HUES64 (cell line): ENCODE results near the gene CDK4.

Experiments used
- H3K27ac ChIP-seq: 2 replicates; pipeline ENCODE4 v1.7.0; 2013; ENCODE audit warnings: low read depth, low read length, inconsistent platforms
- H3K27me3 ChIP-seq: 2 replicates; pipeline ENCODE4 v1.6.1; 2013; ENCODE audit warnings: mild to moderate bottlenecking, low read length; ENCODE audit not compliant: insufficient read depth
- H3K36me3 ChIP-seq: 2 replicates; pipeline ENCODE4 v1.6.1; 2013; ENCODE audit warnings: mild to moderate bottlenecking, low read length; ENCODE audit not compliant: insufficient read depth
- H3K4me1 ChIP-seq: 2 replicates; pipeline ENCODE4 v1.6.1; 2013; ENCODE audit warnings: mild to moderate bottlenecking, low read length, moderate library complexity; ENCODE audit not compliant: insufficient read depth
- H3K4me3 ChIP-seq: 2 replicates; pipeline ENCODE4 v1.5.1; 2013; ENCODE audit warnings: mild to moderate bottlenecking, low read length, moderate library complexity
- H3K9ac ChIP-seq: 2 replicates; pipeline ENCODE4 v1.6.1; 2013; ENCODE audit warnings: mild to moderate bottlenecking, low read depth, low read length
- H3K9me3 ChIP-seq: 2 replicates; pipeline ENCODE4 v1.6.1; 2013; ENCODE audit warnings: low read depth, low read length; ENCODE audit not compliant: insufficient read depth
- WGBS: fragments of 150-250, 120-280 bp; methylation state at CpG from one replicate; pipeline ENCODE4 v1.1.7; 2013; ENCODE audit warnings: missing lambda C conversion rate; 5-methylcytosine and 5-hydroxymethylcytosine counted together

Gene CDK4

GRCh38 chr12:57754411-57755193 lies 2.5 kb upstream of the CDK4 start, which contains the start of gene MARCHF9:
Gene MARCHF9 (plus strand): TSS chr12:57755103. CDS start chr12:57755529, 426 bp downstream.
- no peak within 1 kb of the TSS for H3K9ac ChIP-seq

GRCh38 chr12:57753756-57754337 lies 1.7 kb upstream of the CDK4 start:
- Histone ChIP-seq H3K9me3 (no peaks in the 10 kb centered on the region), H3K27me3 (peaks cover 47% of the 10 kb centered on the region), H3K27ac (no peak overlapping the region), H3K4me3 (peak overlapping the region; percentile 74), H3K9ac (no peak overlapping the region), H3K36me3 (peaks cover 19% of the 10 kb centered on the region), H3K4me1 (peaks cover 18% of the 10 kb centered on the region)
- 14% methylated on average over 1 of the region's 1 CpG for WGBS

More at GRCh38 chr12:57754411-57755193, 2.5 kb upstream of the CDK4 start, which contains the start of gene MARCHF9:
- under 1% methylated on average over 34 of the region's 41 CpGs for WGBS
- peaks cover 47% of the 10 kb centered on the region for H3K27me3 ChIP-seq
- H3K4me1 ChIP-seq = peaks cover 18% of the 10 kb centered on the region
- peaks cover 12% of the 10 kb centered on the region for H3K36me3 ChIP-seq
- H3K4me3 ChIP-seq = peak within 1 kb of the TSS; percentile 74
- H3K9me3 ChIP-seq = no peaks in the 10 kb centered on the region
- H3K27ac ChIP-seq = no peak within 1 kb of the TSS

GRCh38 chr12:57752668-57753000 lies 524 bp upstream of the CDK4 start:
- Histone ChIP-seq H3K9ac (no peak overlapping the region), H3K27me3 (peaks cover 41% of the 10 kb centered on the region), H3K27ac (no peak overlapping the region), H3K36me3 (peaks cover 30% of the 10 kb centered on the region), H3K9me3 (no peaks in the 10 kb centered on the region), H3K4me1 (peaks cover 18% of the 10 kb centered on the region), H3K4me3 (peak overlapping the region; percentile 37)
- 9% methylated on average over 4 of the region's 5 CpGs for WGBS

GRCh38 chr12:57751432-57751787 lies 700 bp downstream of the CDK4 start:
- peaks cover 28% of the 10 kb centered on the region for H3K27me3 ChIP-seq
- peaks cover 17% of the 10 kb centered on the region for H3K4me1 ChIP-seq
- H3K27ac ChIP-seq = peak overlapping the region; percentile 70; the same call in 1 of the 2 replicates
- peak overlapping the region; percentile 94 for H3K9ac ChIP-seq
- no peaks in the 10 kb centered on the region for H3K9me3 ChIP-seq
- H3K36me3 ChIP-seq = peaks cover 42% of the 10 kb centered on the region
- peak overlapping the region; percentile 87 for H3K4me3 ChIP-seq
- WGBS = 10% methylated on average over 8 of the region's 8 CpGs

GRCh38 chr12:57750561-57751431 lies 1.3 kb downstream of the CDK4 start:
- H3K9me3 ChIP-seq = no peaks in the 10 kb centered on the region
- H3K4me3 ChIP-seq = peak overlapping the region; percentile 87
- peak overlapping the region; percentile 94 for H3K9ac ChIP-seq
- 91% methylated on average over 15 of the region's 15 CpGs for WGBS
- H3K27me3 ChIP-seq = peaks cover 22% of the 10 kb centered on the region
- peaks cover 48% of the 10 kb centered on the region for H3K36me3 ChIP-seq
- no peak overlapping the region; the same call in 1 of the 2 replicates for H3K27ac ChIP-seq
- H3K4me1 ChIP-seq = peaks cover 12% of the 10 kb centered on the region

- Histone ChIP-seq H3K27me3 (peaks cover 12% of the 10 kb centered on the region), H3K36me3 (peaks cover 49% of the 10 kb centered on the region), H3K9ac (no peak overlapping the region), H3K27ac (no peak overlapping the region), H3K4me1 (peaks cover 11% of the 10 kb centered on the region), H3K9me3 (no peaks in the 10 kb centered on the region), H3K4me3 (no peak overlapping the region)
- 96% methylated on average over 5 of the region's 5 CpGs for WGBS
Observed at GRCh38 chr12:57749061-57749460, 3.0 kb downstream of the CDK4 start.

- H3K9ac ChIP-seq = no peak overlapping the region
- H3K36me3 ChIP-seq = peaks cover 49% of the 10 kb centered on the region
- 91% methylated on average over 3 of the region's 3 CpGs for WGBS
- no peaks in the 10 kb centered on the region for H3K9me3 ChIP-seq
- H3K27me3 ChIP-seq = peaks cover 21% of the 10 kb centered on the region
- no peaks in the 10 kb centered on the region; the same call in 1 of the 2 replicates for H3K4me1 ChIP-seq
- H3K27ac ChIP-seq = no peak overlapping the region
- H3K4me3 ChIP-seq = peak overlapping the region; percentile 67
Observed at GRCh38 chr12:57746025-57746424, 6.1 kb downstream of the CDK4 start.

- peak overlapping the region; percentile 96 for H3K27ac ChIP-seq
- H3K4me3 ChIP-seq = peak overlapping the region; percentile 67
- H3K9ac ChIP-seq = peak overlapping the region; percentile 84
- H3K27me3 ChIP-seq = peaks cover 26% of the 10 kb centered on the region
- 53% methylated on average over 8 of the region's 8 CpGs for WGBS
- H3K9me3 ChIP-seq = no peaks in the 10 kb centered on the region
- no peaks in the 10 kb centered on the region for H3K4me1 ChIP-seq
- H3K36me3 ChIP-seq = peaks cover 43% of the 10 kb centered on the region
Observed at GRCh38 chr12:57745485-57745881, 6.6 kb downstream of the CDK4 start.

- WGBS = 2% methylated on average over 29 of the region's 29 CpGs
- H3K27ac ChIP-seq = peak within 1 kb of the TSS; percentile 96
- no peaks in the 10 kb centered on the region for H3K9me3 ChIP-seq
- peaks cover 38% of the 10 kb centered on the region for H3K36me3 ChIP-seq
- H3K4me3 ChIP-seq = peak within 1 kb of the TSS; percentile 67
- H3K9ac ChIP-seq = peak within 1 kb of the TSS; percentile 84
- no peaks in the 10 kb centered on the region for H3K4me1 ChIP-seq
- peaks cover 32% of the 10 kb centered on the region for H3K27me3 ChIP-seq
Observed at GRCh38 chr12:57744777-57745484, 7.2 kb downstream of the CDK4 start, which contains the start of gene TSPAN31. Gene TSPAN31 (plus strand): TSS chr12:57745039. CDS start chr12:57745155, 116 bp downstream.

- Histone ChIP-seq H3K9ac (peak overlapping the region; percentile 84), H3K9me3 (no peaks in the 10 kb centered on the region), H3K27ac (peak overlapping the region; percentile 96; the same call in 1 of the 2 replicates), H3K36me3 (peaks cover 34% of the 10 kb centered on the region), H3K4me1 (0 out of 2 replicates have a peak, but pooled peaks cover under 1% of the 10 kb centered on the region), H3K4me3 (peak overlapping the region; percentile 67), H3K27me3 (peaks cover 38% of the 10 kb centered on the region)
- WGBS = 29% methylated on average over 21 of the region's 21 CpGs
Observed at GRCh38 chr12:57744194-57744776, 7.8 kb downstream of the CDK4 start.
